H1 (cell line): Measurements from ENCODE around the gene PAX8.

Source experiments
- CHD2 ChIP-seq: IDR thresholded peaks from 2 replicates; pipeline ENCODE4 v1.6.1; 2012; ENCODE audit warnings: low read length, improper control_type of control experiment
- EP300 ChIP-seq, 2 experiments: IDR thresholded peaks; 1 replicate in 1 of 2; 2 replicates in 1 of 2; pipeline ENCODE4 v1.6.1; 2011 to 2012; ENCODE audit warnings: low read depth in 2 of 2, low read length in 2 of 2, mild to moderate bottlenecking in 2 of 2, borderline replicate concordance in 1 of 2, inconsistent platforms in 1 of 2, moderate library complexity in 1 of 2
- POLR2AphosphoS5 ChIP-seq: IDR thresholded peaks from 2 replicates; pipeline ENCODE4 v1.6.1; 2011; ENCODE audit warnings: low read depth, low read length
- TBP ChIP-seq: IDR thresholded peaks from 2 replicates; pipeline ENCODE4 v1.6.1; 2011; ENCODE audit warnings: low read depth, low read length, improper control_type of control experiment
- TCF12 ChIP-seq: IDR thresholded peaks from 2 replicates; pipeline ENCODE4 v1.6.1; 2011; ENCODE audit warnings: low read depth, mild to moderate bottlenecking, low read length
- YY1 ChIP-seq: IDR thresholded peaks from 2 replicates; pipeline ENCODE4 v1.6.1; 2011; ENCODE audit warnings: low read depth, mild to moderate bottlenecking, low read length
- TF ChIP-seq, protein P1 (sequence below), 3 experiments: IDR thresholded peaks; 1 replicate in 2 of 3; 2 replicates in 1 of 3; pipeline versions ENCODE4 v1.5.1 to v1.6.1; 2011; ENCODE audit warnings: low read length in 3 of 3, mild to moderate bottlenecking in 3 of 3, inconsistent platforms in 2 of 3, low read depth in 1 of 3, moderate library complexity in 1 of 3; ENCODE audit not compliant: insufficient read depth in 1 of 3; ENCODE audit errors: control extremely low read depth in 1 of 3

DNA sequence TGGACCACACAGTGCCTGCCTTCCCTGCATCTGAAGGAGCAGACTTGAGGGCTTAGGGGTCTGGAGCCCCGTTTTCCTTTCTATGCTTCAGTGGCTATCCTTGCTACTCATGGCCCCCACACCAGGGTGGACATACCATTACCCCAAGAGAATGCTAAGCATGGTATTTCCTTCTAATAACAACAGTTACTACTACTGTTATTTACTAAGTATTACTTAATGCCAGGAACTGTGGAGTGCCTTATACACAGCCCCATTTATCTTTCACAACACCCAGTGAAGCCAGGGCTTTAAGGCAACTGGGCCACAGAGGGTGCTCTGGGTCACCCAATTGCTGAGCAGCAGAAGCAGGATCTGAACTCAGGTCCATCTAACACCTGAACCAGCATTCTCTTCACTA, 5.8 kb upstream of the PAX8 start:
- TF ChIP-seq YY1 (no peak), TCF12 (no peak), POLR2AphosphoS5 (no peak), TBP (no peak), EP300 (IDR thresholded peaks at IDR 0.05; ENCODE audit: borderline replicate concordance in 1 of 2, low read depth in 2 of 2, low read length in 2 of 2) (no peak), CHD2 (no peak)
- TF ChIP-seq, protein P1, sequence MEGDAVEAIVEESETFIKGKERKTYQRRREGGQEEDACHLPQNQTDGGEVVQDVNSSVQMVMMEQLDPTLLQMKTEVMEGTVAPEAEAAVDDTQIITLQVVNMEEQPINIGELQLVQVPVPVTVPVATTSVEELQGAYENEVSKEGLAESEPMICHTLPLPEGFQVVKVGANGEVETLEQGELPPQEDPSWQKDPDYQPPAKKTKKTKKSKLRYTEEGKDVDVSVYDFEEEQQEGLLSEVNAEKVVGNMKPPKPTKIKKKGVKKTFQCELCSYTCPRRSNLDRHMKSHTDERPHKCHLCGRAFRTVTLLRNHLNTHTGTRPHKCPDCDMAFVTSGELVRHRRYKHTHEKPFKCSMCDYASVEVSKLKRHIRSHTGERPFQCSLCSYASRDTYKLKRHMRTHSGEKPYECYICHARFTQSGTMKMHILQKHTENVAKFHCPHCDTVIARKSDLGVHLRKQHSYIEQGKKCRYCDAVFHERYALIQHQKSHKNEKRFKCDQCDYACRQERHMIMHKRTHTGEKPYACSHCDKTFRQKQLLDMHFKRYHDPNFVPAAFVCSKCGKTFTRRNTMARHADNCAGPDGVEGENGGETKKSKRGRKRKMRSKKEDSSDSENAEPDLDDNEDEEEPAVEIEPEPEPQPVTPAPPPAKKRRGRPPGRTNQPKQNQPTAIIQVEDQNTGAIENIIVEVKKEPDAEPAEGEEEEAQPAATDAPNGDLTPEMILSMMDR (IDR thresholded peaks at IDR 0.05; ENCODE audit: control extremely low read depth in 1 of 3, insufficient read depth in 1 of 3, low read depth in 1 of 3, low read length in 3 of 3), result no peak
